GM12878 (cell line): Measurements from ENCODE around the gene TMEM263. TPM values are rescaled to one million over a fixed set of nuclear protein-coding genes. Genes with fewer than 3 reads are reported as not detected.

ENCODE experiments used
- ATAC-seq: fragments of 200-7000 bp; cut with Tn5 transposase; 3 replicates; pipeline ENCODE4 v1.9.1; 2020; ENCODE audit warnings: mild to moderate bottlenecking, moderate library complexity
- BruUV-seq: library from RNA; stranded (reverse); fragments of 400-500 nt; replicated peaks from 2 replicates; lab custom pipeline; 2021; lab: Mats Ljungman, UMichigan
- CTCF ChIA-PET: fragments of 300-600 bp; sonication (Branson Sonifier 250); formaldehyde crosslinking; extraction: SDS; loops from one replicate; lab custom pipeline; 2021; ENCODE audit warnings: inconsistent platforms; lab: Yijun Ruan, JAX
- POLR2A ChIA-PET: fragments of 350-600 bp; formaldehyde crosslinking; extraction: SDS; loops from one replicate; lab custom pipeline; 2021; ENCODE audit warnings: inconsistent platforms; lab: Charles Lee
- RAD21 ChIA-PET: fragments of 300-600 bp; sonication (Branson Sonifier 250); formaldehyde crosslinking; loops from one replicate; lab custom pipeline; 2023; ENCODE audit warnings: antibody characterized with exemption; ENCODE audit not compliant: unreplicated experiment; lab: Charles Lee
- SMC1A ChIA-PET: fragments of 300-600 bp; sonication (Branson Sonifier 250); formaldehyde crosslinking; loops from one replicate; lab custom pipeline; 2023; ENCODE audit not compliant: unreplicated experiment, uncharacterized antibody; lab: Charles Lee
- DNase-seq: peaks from one replicate; pipeline ENCODE4 v3.0.0-alpha.2; 2011; ENCODE audit warnings: low read depth, low spot score
- FAIRE-seq: peaks from 3 replicates; lab custom pipeline; 2011; peaks lifted over from hg19 to GRCh38; lab: Jason Lieb, UNC
- H2AFZ ChIP-seq: 2 replicates; pipeline ENCODE4 v1.6.0; 2011; ENCODE audit warnings: low read depth, low read length, control low read depth; ENCODE audit not compliant: control insufficient read depth
- H3K27ac ChIP-seq: 2 replicates; pipeline ENCODE4 v1.5.1; 2011; ENCODE audit warnings: control low read depth; ENCODE audit not compliant: control insufficient read depth, insufficient read depth
- H3K27me3 ChIP-seq, 2 experiments: replicated peaks in 1 of 2; 2 replicates each; pipeline versions ENCODE4 v1.6.0 to v1.6.1; 2011; ENCODE audit warnings: low read length in 1 of 2; ENCODE audit not compliant: control insufficient read depth in 2 of 2, insufficient read depth in 2 of 2
- H3K36me3 ChIP-seq, 2 experiments: 2 replicates each; pipeline ENCODE4 v1.5.1; 2011; ENCODE audit warnings: low read length in 1 of 2; ENCODE audit not compliant: control insufficient read depth in 2 of 2, insufficient read depth in 2 of 2
- H3K4me1 ChIP-seq: 2 replicates; pipeline ENCODE4 v1.6.1; 2011; ENCODE audit warnings: mild to moderate bottlenecking, low read length, moderate library complexity, mixed read lengths; ENCODE audit not compliant: control insufficient read depth, insufficient read depth
- H3K4me2 ChIP-seq: 2 replicates; pipeline ENCODE4 v1.6.0; 2011; ENCODE audit warnings: control low read depth; ENCODE audit not compliant: control insufficient read depth, insufficient read depth
- H3K4me3 ChIP-seq: fragments of 200-600 bp; sonication (generic); 2 replicates; pipeline ENCODE4 v1.5.1; 2016
- H3K79me2 ChIP-seq: 2 replicates; pipeline ENCODE4 v1.6.0; 2011; ENCODE audit warnings: low read length; ENCODE audit not compliant: control insufficient read depth, insufficient read depth
- H3K9ac ChIP-seq: 2 replicates; pipeline ENCODE4 v1.8.0; 2011; ENCODE audit warnings: low read length, control low read depth, mixed read lengths; ENCODE audit not compliant: control insufficient read depth, insufficient read depth
- H3K9me3 ChIP-seq: replicated peaks from 3 replicates; pipeline ENCODE4 v1.5.1; 2011; ENCODE audit warnings: mild to moderate bottlenecking, low read length; ENCODE audit not compliant: control insufficient read depth, insufficient read depth
- H4K20me1 ChIP-seq: 2 replicates; pipeline ENCODE4 v1.6.0; 2011; ENCODE audit not compliant: control insufficient read depth, insufficient read depth
- CBFB ChIP-seq: IDR thresholded peaks from 2 replicates; pipeline ENCODE4 v1.6.1; 2016; ENCODE audit warnings: antibody characterized with exemption, low read depth
- CEBPB ChIP-seq, 2 experiments: fragments of 150-350 bp in 1 of 2; IDR thresholded peaks; 2 replicates each; pipeline ENCODE4 v1.6.1; 2012 to 2014; ENCODE audit warnings: low read depth in 2 of 2, low read length in 2 of 2, borderline replicate concordance in 1 of 2, inconsistent platforms in 1 of 2
- GABPA ChIP-seq: IDR thresholded peaks from 2 replicates; pipeline ENCODE4 v1.6.1; 2014; ENCODE audit warnings: antibody characterized with exemption, low read depth, mild to moderate bottlenecking, inconsistent platforms
- IKZF2 ChIP-seq, 2 experiments: fragments of 450-650 bp; IDR thresholded peaks; 2 replicates each; pipeline ENCODE4 v1.6.1; 2017; ENCODE audit warnings: mild to moderate bottlenecking in 2 of 2, moderate library complexity in 2 of 2
- JUNB ChIP-seq: IDR thresholded peaks from 2 replicates; pipeline ENCODE4 v1.6.1; 2016; ENCODE audit warnings: antibody characterized with exemption, mild to moderate bottlenecking
- KDM1A ChIP-seq: fragments of 200-600 bp; sonication (generic); IDR thresholded peaks from 2 replicates; pipeline ENCODE4 v1.6.1; 2016; ENCODE audit warnings: borderline replicate concordance
- MEF2A ChIP-seq: IDR thresholded peaks from 2 replicates; pipeline ENCODE4 v1.6.1; 2011; ENCODE audit warnings: low read depth, mild to moderate bottlenecking, low read length, moderate library complexity; ENCODE audit not compliant: insufficient read depth
- MYC ChIP-seq: IDR thresholded peaks from 2 replicates; pipeline ENCODE4 v1.6.1; 2011; ENCODE audit warnings: mild to moderate bottlenecking, low read length, moderate library complexity, inconsistent platforms; ENCODE audit not compliant: insufficient read depth, insufficient replicate concordance, insufficient read length, severe bottlenecking
- RCOR1 ChIP-seq: conservative IDR thresholded peaks from 2 replicates; pipeline ENCODE4 v1.6.1; 2012; ENCODE audit warnings: low read depth, low read length, improper control_type of control experiment
- RELB ChIP-seq: fragments of 450-650 bp; IDR thresholded peaks from 2 replicates; pipeline ENCODE4 v1.6.1; 2017; ENCODE audit warnings: low read depth, mild to moderate bottlenecking, moderate library complexity
- STAT1 ChIP-seq: fragments of 450-650 bp; conservative IDR thresholded peaks from 2 replicates; pipeline ENCODE4 v1.6.1; 2014; ENCODE audit warnings: antibody characterized with exemption, mild to moderate bottlenecking
- TARDBP ChIP-seq: IDR thresholded peaks from 2 replicates; pipeline ENCODE4 v1.6.1; 2016; ENCODE audit warnings: borderline replicate concordance
- WGBS: methylation state at CpG from one replicate; pipeline ENCODE4 v1.1.6; 2016; ENCODE audit warnings: low lambda C conversion rate; ENCODE audit not compliant: insufficient replicate concordance, insufficient coverage; ENCODE audit errors: missing lambda C conversion rate; 5-methylcytosine and 5-hydroxymethylcytosine counted together
- in situ Hi-C: fragments of 300-500 bp; cut with MboI; formaldehyde crosslinking; loops from 9 replicates; pipeline ENCODE4 v1.14.3; 2018; ENCODE audit warnings: mixed read lengths
- intact Hi-C: fragments of 100-400 bp; cut with micrococcal nuclease; formaldehyde crosslinking; loops from one replicate; pipeline ENCODE4 v1.14.2; 2022; ENCODE audit not compliant: unreplicated experiment
- polyA plus RNA-seq, 11 experiments: library from polyadenylated mRNA; depleted of rRNA in 4 of 11; unstranded in 6 of 11; stranded (reverse) in 5 of 11; fragments of >200 nt; fragmentation: Nextera tagmentation in 4 of 11; fragmentation: Illumina TruSeq in 1 of 11; extraction: Ambion mirVana in 4 of 11; extraction: Trizol in 1 of 11; gene quantifications; 1 replicate in 1 of 11; 2 replicates in 10 of 11; pipeline versions ENCODE4 v1.2.1 to v1.2.3, GENCODE V29; 2011 to 2016; ENCODE audit warnings: inconsistent platforms in 2 of 11, missing spikeins in 2 of 11, low read depth in 1 of 11
- total RNA-seq, 4 experiments: library from RNA; depleted of rRNA in 3 of 4; stranded (reverse); fragments of >200 nt in 3 of 4; fragmentation: Illumina TruSeq in 1 of 4; extraction: Trizol in 1 of 4; gene quantifications; 2 replicates each; pipeline versions ENCODE4 v1.2.1 to v1.2.3, GENCODE V29; 2013 to 2021
- TF ChIP-seq, protein P1 (sequence below): fragments of 450-650 bp; formaldehyde crosslinking; IDR thresholded peaks from 2 replicates; pipeline ENCODE4 v1.4.0; 2020; ENCODE audit warnings: mild to moderate bottlenecking, moderate library complexity
- TF ChIP-seq, protein P2 (sequence below): fragments of 450-650 bp; formaldehyde crosslinking; IDR thresholded peaks from 2 replicates; pipeline ENCODE4 v1.4.0; 2022; ENCODE audit warnings: mild to moderate bottlenecking, moderate library complexity

The TMEM263 gene
- total and polyA plus RNA-seq, 10 of the 15 experiments (the other 5 are each of a cell fraction or from before 2014, with no cell fraction given): 15.4 to 41.3 (median 27.6) TPM

GRCh38 chr12:106942775-106943174 is 12.9 kb upstream of the TMEM263 start (continued):
- TF ChIP-seq STAT1: no peak

GRCh38 chr12:106945261-106945851 is 10.4 kb upstream of the TMEM263 start:
- in situ Hi-C loops (no loop called here), intact Hi-C loops (no loop called here)
- ATAC-seq: no peak
- Histone ChIP-seq H4K20me1 (no peaks in the 10 kb centered on the region), H3K36me3 (no peaks in the 10 kb centered on the region), H3K79me2 (no peaks in the 10 kb centered on the region), H3K9ac (no peak overlapping the region), H2AFZ (no peak overlapping the region), H3K27ac (no peak overlapping the region), H3K4me2 (no peak overlapping the region), H3K27me3 (no peaks in the 10 kb centered on the region), H3K4me1 (no peaks in the 10 kb centered on the region), H3K9me3 (peaks cover 5% of the 10 kb centered on the region; the same call in 2 of the 3 replicates), H3K4me3 (no peak overlapping the region)
- SMC1A ChIA-PET: no interaction called here
- 0% methylated on average over 1 of the region's 1 CpG for WGBS
- FAIRE-seq: no peak
- CTCF ChIA-PET: no interaction called here
- POLR2A ChIA-PET: no interaction called here
- TF ChIP-seq TARDBP: no peak
- TF ChIP-seq KDM1A: no peak
- no peak for TF ChIP-seq IKZF2 (IDR thresholded peaks at IDR 0.05)
- no peak for TF ChIP-seq MYC
- TF ChIP-seq JUNB: no peak
- no peak for TF ChIP-seq RELB
- TF ChIP-seq GABPA: no peak
- TF ChIP-seq CEBPB (IDR thresholded peaks at IDR 0.05; ENCODE audit: borderline replicate concordance in 1 of 2, low read depth in 2 of 2, low read length in 2 of 2): no peak
- TF ChIP-seq RCOR1: no peak
- TF ChIP-seq, protein P1, sequence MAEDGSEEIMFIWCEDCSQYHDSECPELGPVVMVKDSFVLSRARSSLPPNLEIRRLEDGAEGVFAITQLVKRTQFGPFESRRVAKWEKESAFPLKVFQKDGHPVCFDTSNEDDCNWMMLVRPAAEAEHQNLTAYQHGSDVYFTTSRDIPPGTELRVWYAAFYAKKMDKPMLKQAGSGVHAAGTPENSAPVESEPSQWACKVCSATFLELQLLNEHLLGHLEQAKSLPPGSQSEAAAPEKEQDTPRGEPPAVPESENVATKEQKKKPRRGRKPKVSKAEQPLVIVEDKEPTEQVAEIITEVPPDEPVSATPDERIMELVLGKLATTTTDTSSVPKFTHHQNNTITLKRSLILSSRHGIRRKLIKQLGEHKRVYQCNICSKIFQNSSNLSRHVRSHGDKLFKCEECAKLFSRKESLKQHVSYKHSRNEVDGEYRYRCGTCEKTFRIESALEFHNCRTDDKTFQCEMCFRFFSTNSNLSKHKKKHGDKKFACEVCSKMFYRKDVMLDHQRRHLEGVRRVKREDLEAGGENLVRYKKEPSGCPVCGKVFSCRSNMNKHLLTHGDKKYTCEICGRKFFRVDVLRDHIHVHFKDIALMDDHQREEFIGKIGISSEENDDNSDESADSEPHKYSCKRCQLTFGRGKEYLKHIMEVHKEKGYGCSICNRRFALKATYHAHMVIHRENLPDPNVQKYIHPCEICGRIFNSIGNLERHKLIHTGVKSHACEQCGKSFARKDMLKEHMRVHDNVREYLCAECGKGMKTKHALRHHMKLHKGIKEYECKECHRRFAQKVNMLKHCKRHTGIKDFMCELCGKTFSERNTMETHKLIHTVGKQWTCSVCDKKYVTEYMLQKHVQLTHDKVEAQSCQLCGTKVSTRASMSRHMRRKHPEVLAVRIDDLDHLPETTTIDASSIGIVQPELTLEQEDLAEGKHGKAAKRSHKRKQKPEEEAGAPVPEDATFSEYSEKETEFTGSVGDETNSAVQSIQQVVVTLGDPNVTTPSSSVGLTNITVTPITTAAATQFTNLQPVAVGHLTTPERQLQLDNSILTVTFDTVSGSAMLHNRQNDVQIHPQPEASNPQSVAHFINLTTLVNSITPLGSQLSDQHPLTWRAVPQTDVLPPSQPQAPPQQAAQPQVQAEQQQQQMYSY (CRISPR knock-in tag): no peak
- no peak for TF ChIP-seq CBFB
- TF ChIP-seq, protein P2, sequence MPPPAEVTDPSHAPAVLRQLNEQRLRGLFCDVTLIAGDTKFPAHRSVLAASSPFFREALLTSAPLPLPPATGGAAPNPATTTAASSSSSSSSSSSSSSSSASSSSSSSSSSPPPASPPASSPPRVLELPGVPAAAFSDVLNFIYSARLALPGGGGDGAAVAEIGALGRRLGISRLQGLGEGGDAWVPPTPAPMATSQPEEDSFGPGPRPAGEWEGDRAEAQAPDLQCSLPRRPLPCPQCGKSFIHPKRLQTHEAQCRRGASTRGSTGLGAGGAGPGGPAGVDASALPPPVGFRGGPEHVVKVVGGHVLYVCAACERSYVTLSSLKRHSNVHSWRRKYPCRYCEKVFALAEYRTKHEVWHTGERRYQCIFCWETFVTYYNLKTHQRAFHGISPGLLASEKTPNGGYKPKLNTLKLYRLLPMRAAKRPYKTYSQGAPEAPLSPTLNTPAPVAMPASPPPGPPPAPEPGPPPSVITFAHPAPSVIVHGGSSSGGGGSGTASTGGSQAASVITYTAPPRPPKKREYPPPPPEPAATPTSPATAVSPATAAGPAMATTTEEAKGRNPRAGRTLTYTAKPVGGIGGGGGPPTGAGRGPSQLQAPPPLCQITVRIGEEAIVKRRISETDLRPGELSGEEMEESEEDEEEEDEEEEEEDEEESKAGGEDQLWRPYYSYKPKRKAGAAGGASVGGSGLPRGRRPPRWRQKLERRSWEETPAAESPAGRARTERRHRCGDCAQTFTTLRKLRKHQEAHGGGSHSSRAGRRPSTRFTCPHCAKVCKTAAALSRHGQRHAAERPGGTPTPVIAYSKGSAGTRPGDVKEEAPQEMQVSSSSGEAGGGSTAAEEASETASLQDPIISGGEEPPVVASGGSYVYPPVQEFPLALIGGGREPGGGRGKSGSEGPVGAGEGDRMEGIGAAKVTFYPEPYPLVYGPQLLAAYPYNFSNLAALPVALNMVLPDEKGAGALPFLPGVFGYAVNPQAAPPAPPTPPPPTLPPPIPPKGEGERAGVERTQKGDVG (CRISPR knock-in tag): no peak
- TF ChIP-seq MEF2A: no peak
- BruUV-seq: no TSS peak
- no peak for DNase-seq
- RAD21 ChIA-PET: no interaction called here
